ENCODE results near the gene CDYL. TPM values are rescaled to one million over a fixed set of nuclear protein-coding genes. Genes with fewer than 3 reads are reported as not detected.

The CDYL gene
- total RNA-seq, 4 donors from 2014 or later: 42.2 to 70.6 (median 49.0) TPM

DNA sequence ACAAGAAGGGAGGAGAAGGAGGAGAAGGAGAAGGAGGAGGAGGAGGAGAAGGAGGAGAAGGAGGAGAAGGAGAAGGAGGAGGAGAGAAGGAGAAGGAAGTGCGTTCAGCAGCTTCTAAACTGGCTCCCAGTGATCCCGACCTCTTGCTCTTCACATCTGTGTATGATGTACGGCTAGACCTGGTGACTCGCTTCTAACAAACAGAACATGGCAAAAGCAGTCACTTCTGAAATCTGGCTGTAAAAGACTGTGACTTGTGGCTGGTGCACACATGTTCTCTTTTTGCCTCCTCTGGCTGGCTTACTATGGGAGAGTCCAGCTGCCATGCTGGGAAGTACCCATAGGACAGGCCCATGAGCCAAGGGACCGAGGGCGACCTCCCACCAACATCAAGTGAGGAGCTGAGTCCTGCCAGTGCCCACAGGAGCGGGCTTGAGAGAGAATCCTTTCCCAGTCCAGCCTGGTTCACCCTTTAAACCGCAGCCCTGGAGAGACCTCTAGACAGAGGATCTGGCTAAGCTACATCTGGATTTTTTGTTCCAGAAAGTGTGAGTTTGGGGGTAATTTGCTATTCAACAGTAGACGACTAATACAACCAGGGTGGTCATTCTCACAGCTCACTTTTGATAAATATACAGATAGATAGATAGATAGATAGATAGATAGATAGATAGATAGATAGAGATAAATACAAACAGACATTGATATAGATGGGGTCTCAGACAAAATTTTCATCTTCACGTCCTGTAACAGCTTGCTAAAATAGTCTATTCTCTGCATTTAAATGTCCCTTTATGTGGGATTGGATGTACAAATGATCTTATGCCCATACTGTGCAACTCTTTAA is 185.3 kb downstream of the CDYL start:
- TF ChIP-seq POLR2A (IDR thresholded peaks at IDR 0.05) (no peak), POLR2AphosphoS5 (IDR thresholded peaks at IDR 0.05) (no peak), EP300 (IDR thresholded peaks at IDR 0.05) (no peak)
- TF ChIP-seq, protein P1, sequence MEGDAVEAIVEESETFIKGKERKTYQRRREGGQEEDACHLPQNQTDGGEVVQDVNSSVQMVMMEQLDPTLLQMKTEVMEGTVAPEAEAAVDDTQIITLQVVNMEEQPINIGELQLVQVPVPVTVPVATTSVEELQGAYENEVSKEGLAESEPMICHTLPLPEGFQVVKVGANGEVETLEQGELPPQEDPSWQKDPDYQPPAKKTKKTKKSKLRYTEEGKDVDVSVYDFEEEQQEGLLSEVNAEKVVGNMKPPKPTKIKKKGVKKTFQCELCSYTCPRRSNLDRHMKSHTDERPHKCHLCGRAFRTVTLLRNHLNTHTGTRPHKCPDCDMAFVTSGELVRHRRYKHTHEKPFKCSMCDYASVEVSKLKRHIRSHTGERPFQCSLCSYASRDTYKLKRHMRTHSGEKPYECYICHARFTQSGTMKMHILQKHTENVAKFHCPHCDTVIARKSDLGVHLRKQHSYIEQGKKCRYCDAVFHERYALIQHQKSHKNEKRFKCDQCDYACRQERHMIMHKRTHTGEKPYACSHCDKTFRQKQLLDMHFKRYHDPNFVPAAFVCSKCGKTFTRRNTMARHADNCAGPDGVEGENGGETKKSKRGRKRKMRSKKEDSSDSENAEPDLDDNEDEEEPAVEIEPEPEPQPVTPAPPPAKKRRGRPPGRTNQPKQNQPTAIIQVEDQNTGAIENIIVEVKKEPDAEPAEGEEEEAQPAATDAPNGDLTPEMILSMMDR (IDR thresholded peaks at IDR 0.05): no peak
- Histone ChIP-seq H3K36me3 (no peaks in the 10 kb centered on the region), H3K4me3 (no peak overlapping the region), H3K27ac (no peak overlapping the region), H3K9me3 (no peaks in the 10 kb centered on the region), H3K4me1 (no peaks in the 10 kb centered on the region), H3K27me3 (no peaks in the 10 kb centered on the region)
- WGBS: 82% methylated on average over 9 of the region's 10 CpGs
- DNase-seq (ENCODE audit: low spot score in 2 of 2): no peak

DNA sequence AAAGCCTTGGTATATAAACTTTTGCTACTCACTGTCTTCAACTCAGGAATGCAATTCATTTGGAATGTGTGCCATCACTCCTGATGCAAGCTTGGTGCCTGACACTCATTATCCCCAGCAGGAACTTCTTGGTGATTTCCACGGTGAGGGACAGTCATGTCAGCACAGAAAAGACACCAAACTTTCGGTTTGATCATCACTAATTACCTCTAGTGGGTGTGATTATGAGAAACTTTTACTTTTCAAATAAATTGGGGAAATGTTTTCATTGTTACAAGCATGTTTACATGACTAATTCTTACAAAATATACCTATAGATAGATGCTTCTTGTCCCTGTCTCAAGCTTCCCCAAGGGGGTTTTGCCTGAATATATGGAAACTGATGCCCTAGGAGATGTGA is 186.7 kb downstream of the CDYL start:
- no peak for DNase-seq (ENCODE audit: low spot score in 2 of 2)
- no peaks in the 10 kb centered on the region for H3K27me3 ChIP-seq
- no peaks in the 10 kb centered on the region for H3K9me3 ChIP-seq
- H3K27ac ChIP-seq: no peak overlapping the region
- H3K4me3 ChIP-seq: no peak overlapping the region
- no peaks in the 10 kb centered on the region for H3K36me3 ChIP-seq
- H3K4me1 ChIP-seq: no peaks in the 10 kb centered on the region
- TF ChIP-seq POLR2AphosphoS5 (IDR thresholded peaks at IDR 0.05) (no peak), POLR2A (IDR thresholded peaks at IDR 0.05) (no peak), EP300 (IDR thresholded peaks at IDR 0.05) (no peak)
- TF ChIP-seq, protein P1 (IDR thresholded peaks at IDR 0.05): no peak
- 60% methylated on average over 2 of the region's 2 CpGs for WGBS

DNA sequence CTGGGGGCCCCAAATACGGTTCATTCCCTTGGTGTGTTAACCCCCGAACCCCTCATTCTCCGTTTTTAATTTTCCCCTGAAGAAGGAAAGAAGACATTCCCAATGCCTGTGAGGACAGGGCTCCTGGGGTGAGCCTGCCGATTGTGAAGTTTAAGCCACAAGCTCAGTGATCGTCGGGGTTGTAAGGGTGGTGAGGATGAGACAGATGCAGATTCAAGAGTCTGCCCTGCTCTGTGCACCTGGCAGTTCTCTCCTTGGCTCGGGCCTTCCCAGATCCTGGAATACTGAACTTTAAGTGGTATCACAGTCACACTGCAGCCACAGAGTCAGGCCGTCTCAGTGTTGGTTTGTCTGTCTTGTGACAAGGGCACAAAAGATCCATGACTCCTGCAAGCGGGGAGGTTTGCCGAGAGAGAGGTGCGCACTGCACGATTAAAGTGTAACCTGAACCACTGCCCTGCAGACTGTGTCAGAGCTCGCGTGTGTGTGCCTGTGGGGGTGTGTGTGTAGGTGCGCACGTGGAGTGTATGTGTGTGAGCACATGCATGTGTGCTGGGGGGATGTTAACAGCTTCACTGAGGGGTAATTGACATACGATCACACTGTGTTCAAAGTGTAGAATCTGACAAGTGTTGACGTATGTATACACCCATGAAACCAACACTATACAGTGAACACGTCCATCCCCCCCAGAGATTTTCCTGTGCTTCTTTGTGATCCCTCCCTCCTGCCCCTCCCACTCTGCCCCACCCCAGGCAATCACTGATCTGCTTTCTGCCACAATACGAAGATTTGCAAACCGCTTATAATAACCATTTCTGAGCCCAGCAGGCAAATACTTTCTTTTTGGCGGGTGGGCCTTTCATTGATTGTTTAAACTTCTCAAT is 188.7 kb downstream of the CDYL start:
- no peak overlapping the region for H3K4me3 ChIP-seq
- H3K9me3 ChIP-seq: no peaks in the 10 kb centered on the region
- no peaks in the 10 kb centered on the region for H3K27me3 ChIP-seq
- WGBS: 78% methylated on average over 22 of the region's 22 CpGs
- TF ChIP-seq, protein P1 (IDR thresholded peaks at IDR 0.05): no peak
- TF ChIP-seq POLR2AphosphoS5 (IDR thresholded peaks at IDR 0.05): no peak
- TF ChIP-seq EP300 (IDR thresholded peaks at IDR 0.05): no peak
- no peaks in the 10 kb centered on the region for H3K36me3 ChIP-seq
- no peaks in the 10 kb centered on the region for H3K4me1 ChIP-seq
- no peak overlapping the region for H3K27ac ChIP-seq
- DNase-seq (ENCODE audit: low spot score in 2 of 2): no peak

DNA sequence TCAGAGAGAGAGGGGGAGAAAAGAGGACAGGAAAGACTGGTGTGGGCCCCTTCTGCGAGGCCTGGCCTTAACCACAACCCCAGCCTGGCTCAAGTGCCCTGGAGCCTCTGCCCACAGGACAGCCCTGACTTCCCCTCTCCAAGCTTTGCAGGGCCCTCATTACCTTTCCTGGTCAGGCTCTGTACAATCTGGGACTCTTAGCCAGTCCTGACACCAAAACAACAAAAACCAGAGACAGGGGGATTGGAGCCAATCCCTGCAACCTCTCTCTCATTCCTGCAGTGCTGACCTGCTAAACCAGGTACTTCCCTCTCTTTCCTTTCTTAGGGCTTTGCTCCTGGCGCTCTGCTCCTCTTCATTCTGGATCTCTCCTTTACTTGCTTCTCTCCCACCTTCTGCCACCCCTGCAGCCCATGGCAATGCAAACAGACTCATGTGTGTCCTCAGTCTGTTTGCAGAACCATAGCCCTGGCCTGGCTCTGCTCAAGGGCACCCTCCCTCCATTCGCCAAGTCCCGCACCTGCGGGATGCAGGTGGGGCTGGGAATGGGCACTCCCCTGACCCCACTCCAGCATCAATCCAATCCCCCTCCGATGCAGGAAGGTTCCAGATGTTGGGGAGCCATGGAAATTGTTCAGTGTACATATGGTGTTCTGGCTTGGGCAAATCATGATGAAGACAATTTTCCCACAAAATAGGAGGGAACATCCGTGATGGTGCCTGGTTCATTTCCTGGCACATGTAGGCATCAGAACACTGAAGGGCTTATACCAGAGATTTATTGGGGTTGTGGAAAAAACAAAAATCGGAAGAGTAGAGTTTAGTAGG is 189.6 kb downstream of the CDYL start:
- Histone ChIP-seq H3K27me3 (no peaks in the 10 kb centered on the region), H3K27ac (no peak overlapping the region), H3K36me3 (no peaks in the 10 kb centered on the region), H3K9me3 (no peaks in the 10 kb centered on the region), H3K4me3 (no peak overlapping the region), H3K4me1 (no peaks in the 10 kb centered on the region)
- TF ChIP-seq POLR2AphosphoS5 (IDR thresholded peaks at IDR 0.05): no peak
- TF ChIP-seq, protein P1 (IDR thresholded peaks at IDR 0.05): no peak
- TF ChIP-seq POLR2A (IDR thresholded peaks at IDR 0.05): no peak
- no peak for TF ChIP-seq EP300 (IDR thresholded peaks at IDR 0.05)
- 90% methylated on average over 8 of the region's 8 CpGs for WGBS
- DNase-seq (ENCODE audit: low spot score in 2 of 2): no peak

Measured in suprapubic skin (tissue), 4 donors.